SIG-M5 (cell line): ENCODE data around the gene MSANTD1.
"Not testable (repeated sequence)": the region's sequence is repeated elsewhere in the genome, so short reads cannot be mapped to it uniquely, and the experiment has no call there.

Source experiments
- DNase-seq: peaks from one replicate; lab custom pipeline; 2025; lab: John Stamatoyannopoulos, UW

Gene MSANTD1

GRCh38 chr4:3290889-3291321 lies 41.9 kb downstream of the MSANTD1 start:
- DNase-seq = no peak

- DNase-seq = no peak
Observed at GRCh38 chr4:3291411-3291968, 42.5 kb downstream of the MSANTD1 start.

GRCh38 chr4:3291969-3292570 lies 43.1 kb downstream of the MSANTD1 start:
- no peak for DNase-seq

GRCh38 chr4:3292571-3293400 lies 43.8 kb downstream of the MSANTD1 start, which contains the start of gene RGS12:
Gene RGS12 (plus strand): TSS chr4:3293021. CDS start chr4:3316171, 23,150 bp downstream.
- DNase-seq = peak; percentile 11

GRCh38 chr4:3293401-3294391 lies 44.7 kb downstream of the MSANTD1 start:
- no peak for DNase-seq

GRCh38 chr4:3294401-3295241 lies 45.7 kb downstream of the MSANTD1 start:
- no peak for DNase-seq

GRCh38 chr4:3295837-3296624 lies 47.1 kb downstream of the MSANTD1 start:
- DNase-seq = no peak

GRCh38 chr4:3296651-3297050 lies 47.7 kb downstream of the MSANTD1 start:
- no peak for DNase-seq

- no peak for DNase-seq
Observed at GRCh38 chr4:3297066-3297859, 48.3 kb downstream of the MSANTD1 start.

- DNase-seq = no peak
Observed at GRCh38 chr4:3299122-3299975, 50.4 kb downstream of the MSANTD1 start.

- DNase-seq = no peak
Observed at GRCh38 chr4:3299976-3300671, 51.2 kb downstream of the MSANTD1 start.

- not testable (repeated sequence) for DNase-seq
Observed at GRCh38 chr4:3300882-3301281, 51.9 kb downstream of the MSANTD1 start.

- DNase-seq = no peak
Observed at GRCh38 chr4:3301450-3302172, 52.7 kb downstream of the MSANTD1 start.

- DNase-seq = no peak
Observed at GRCh38 chr4:3302173-3302785, 53.3 kb downstream of the MSANTD1 start.

GRCh38 chr4:3302786-3303564 lies 54.0 kb downstream of the MSANTD1 start:
- DNase-seq = no peak

GRCh38 chr4:3303565-3303824 lies 54.5 kb downstream of the MSANTD1 start:
- no peak for DNase-seq
